ENCODE results near the gene SORCS3. TPM values are rescaled to one million over a fixed set of nuclear protein-coding genes. Genes with fewer than 3 reads are reported as not detected.

Gene SORCS3
- total RNA-seq, 2 donors from 2014 or later: not detected

GRCh38 chr10:104642658-104643302 lies 1.7 kb downstream of the SORCS3 start:
- no peaks in the 10 kb centered on the region for H3K27me3 ChIP-seq
- H3K4me1 ChIP-seq: peaks cover 31% of the 10 kb centered on the region
- no peaks in the 10 kb centered on the region for H3K36me3 ChIP-seq (replicated peaks in 1 of 2; ENCODE audit: insufficient read depth in 1 of 2, low read depth in 2 of 2)
- TF ChIP-seq CTCF (IDR thresholded peaks at IDR 0.05) (peak in 3 of 7 experiments; percentile 3 to 17 (median 17)), POLR2A (IDR thresholded peaks at IDR 0.05) (no peak)
- peak; percentile 40 for ATAC-seq
- no peak overlapping the region for H3K4me3 ChIP-seq
- 4 to 6% methylated on average over 38 to 43 of the region's 43 CpGs for WGBS, 2 donors
- H3K27ac ChIP-seq: no peak overlapping the region
- H3K9me3 ChIP-seq: no peaks in the 10 kb centered on the region
- intact Hi-C loops (cut with DNase I): no loop called here
- peak; percentile 19 to 51 (median 34) for DNase-seq

- Histone ChIP-seq H3K9me3 (no peaks in the 10 kb centered on the region), H3K27ac (no peak overlapping the region), H3K36me3 (replicated peaks in 1 of 2; ENCODE audit: insufficient read depth in 1 of 2, low read depth in 2 of 2) (no peaks in the 10 kb centered on the region), H3K4me3 (no peak overlapping the region), H3K4me1 (peaks cover 31% of the 10 kb centered on the region), H3K27me3 (no peaks in the 10 kb centered on the region)
- DNase-seq (no peak), ATAC-seq (no peak)
- no peak for TF ChIP-seq CTCF (IDR thresholded peaks at IDR 0.05)
- TF ChIP-seq POLR2A (IDR thresholded peaks at IDR 0.05): no peak
- 59 to 62% methylated on average over 9 to 11 of the region's 11 CpGs for WGBS, 2 donors
- intact Hi-C loops (cut with DNase I): no loop called here
Observed at GRCh38 chr10:104643303-104643663, 2.2 kb downstream of the SORCS3 start.

- Histone ChIP-seq H3K9me3 (no peaks in the 10 kb centered on the region), H3K27me3 (no peaks in the 10 kb centered on the region), H3K27ac (no peak overlapping the region), H3K36me3 (replicated peaks in 1 of 2; ENCODE audit: insufficient read depth in 1 of 2, low read depth in 2 of 2) (no peaks in the 10 kb centered on the region), H3K4me3 (no peak overlapping the region), H3K4me1 (peaks cover 10% of the 10 kb centered on the region)
- TF ChIP-seq CTCF (IDR thresholded peaks at IDR 0.05) (no peak), POLR2A (IDR thresholded peaks at IDR 0.05) (no peak)
- DNase-seq (no peak), ATAC-seq (no peak)
- intact Hi-C loops (cut with DNase I): no loop called here
- WGBS, 2 donors: 52 to 70% methylated on average over 1 of the region's 1 CpG
Observed at GRCh38 chr10:104646146-104646545, 5.1 kb downstream of the SORCS3 start.

GRCh38 chr10:104648421-104648820 lies 7.3 kb downstream of the SORCS3 start:
- no peak for ATAC-seq
- no peaks in the 10 kb centered on the region for H3K4me1 ChIP-seq
- TF ChIP-seq POLR2A (IDR thresholded peaks at IDR 0.05) (no peak), CTCF (IDR thresholded peaks at IDR 0.05) (no peak)
- no peaks in the 10 kb centered on the region for H3K27me3 ChIP-seq
- H3K4me3 ChIP-seq: no peak overlapping the region
- no peak overlapping the region for H3K27ac ChIP-seq
- no peaks in the 10 kb centered on the region for H3K36me3 ChIP-seq (replicated peaks in 1 of 2; ENCODE audit: insufficient read depth in 1 of 2, low read depth in 2 of 2)
- WGBS, 2 donors: 12 to 26% methylated on average over 3 of the region's 3 CpGs
- no peaks in the 10 kb centered on the region for H3K9me3 ChIP-seq
- intact Hi-C loops (cut with DNase I): no loop called here
- DNase-seq: no peak

- DNase-seq: no peak
- Histone ChIP-seq H3K27me3 (no peaks in the 10 kb centered on the region), H3K4me1 (no peaks in the 10 kb centered on the region), H3K36me3 (replicated peaks in 1 of 2; ENCODE audit: insufficient read depth in 1 of 2, low read depth in 2 of 2) (no peaks in the 10 kb centered on the region), H3K4me3 (no peak overlapping the region), H3K9me3 (no peaks in the 10 kb centered on the region), H3K27ac (no peak overlapping the region)
- 29 to 56% methylated on average over 1 of the region's 1 CpG for WGBS, 2 donors
- intact Hi-C loops (cut with DNase I): no loop called here
- ATAC-seq: no peak
- TF ChIP-seq CTCF (IDR thresholded peaks at IDR 0.05) (peak in 2 of 7 experiments; percentile 5 to 6), POLR2A (IDR thresholded peaks at IDR 0.05) (no peak)
Observed at GRCh38 chr10:104650072-104650471, 9.0 kb downstream of the SORCS3 start.

All from body of pancreas (tissue), 4 donors.